Measurements from ENCODE around the gene SLC1A1. TPM values are rescaled to one million over a fixed set of nuclear protein-coding genes. Genes with fewer than 3 reads are reported as not detected.

The SLC1A1 gene
- total and polyA plus RNA-seq, 2 experiments from 2014 or later = 3.7 to 8.2 TPM

DNA sequence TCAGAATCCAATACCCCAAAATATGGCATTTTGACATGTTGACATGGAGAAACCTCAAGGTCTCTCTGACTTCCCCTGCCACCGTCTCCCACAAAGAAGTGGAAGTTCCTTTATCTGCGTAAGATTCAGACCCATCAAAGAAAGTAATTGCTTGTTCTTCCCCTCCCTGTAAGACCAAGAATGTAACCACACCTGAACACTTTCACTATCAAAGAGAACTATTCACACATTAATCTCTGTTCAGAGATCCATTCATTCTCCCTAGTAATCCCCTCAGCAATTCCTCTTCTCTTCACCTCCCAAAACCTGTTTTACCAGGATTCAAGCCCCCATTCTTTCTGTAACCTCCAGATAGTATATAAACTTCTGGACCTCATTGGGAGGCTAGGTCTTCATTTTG, 4.1 kb upstream of the SLC1A1 start:
- Mint-ChIP-seq H3K4me3 (no peak overlapping the region), H3K9me3 (no peaks in the 10 kb centered on the region; the same call in 2 of the 3 replicates), H3K4me1 (peaks cover 10% of the 10 kb centered on the region), H3K27me3 (ENCODE audit: insufficient read depth, low read depth, poor library complexity) (peaks cover 15% of the 10 kb centered on the region), H3K36me3 (ENCODE audit: low read depth) (no peaks in the 10 kb centered on the region; the same call in 2 of the 3 replicates), H3K27ac (no peak overlapping the region)
- DNase-seq (ENCODE audit: low spot score) = peak; percentile 13
- Histone ChIP-seq H3K4me3 (no peak overlapping the region), H3K9me2 (ENCODE audit: insufficient read depth) (no peaks in the 10 kb centered on the region), H3K4me2 (no peak overlapping the region), H3K36me3 (ENCODE audit: insufficient read depth) (no peaks in the 10 kb centered on the region), H3K79me2 (replicated peaks; ENCODE audit: insufficient read depth) (no peaks in the 10 kb centered on the region), H3F3A (replicated peaks; ENCODE audit: low read depth) (0 out of 2 replicates have a peak, but pooled peaks cover under 1% of the 10 kb centered on the region), H3K27me3 (ENCODE audit: insufficient read depth) (peaks cover 32% of the 10 kb centered on the region), H4K20me1 (replicated peaks; ENCODE audit: insufficient read depth) (0 out of 2 replicates have a peak, but pooled peaks cover 2% of the 10 kb centered on the region), H2AFZ (no peak overlapping the region), H3K4me1 (ENCODE audit: insufficient read depth) (peaks cover 8% of the 10 kb centered on the region; the same call in 1 of the 2 replicates), H3K27ac (ENCODE audit: low read depth) (no peak overlapping the region)
- no peak for ATAC-seq
- TF ChIP-seq JUNB (IDR thresholded peaks at IDR 0.05; ENCODE audit: unreplicated experiment) (no peak), STAT1 (IDR thresholded peaks at IDR 0.05; ENCODE audit: unreplicated experiment) (no peak), POLR2AphosphoS5 (IDR thresholded peaks at IDR 0.05; ENCODE audit: low read depth) (no peak), ZNF331 (CRISPR knock-in tag; IDR thresholded peaks at IDR 0.05; ENCODE audit: low read depth) (no peak), EZH2phosphoT487 (IDR thresholded peaks at IDR 0.05; ENCODE audit: unreplicated experiment) (no peak), CREB1 (CRISPR knock-in tag; IDR thresholded peaks at IDR 0.05; ENCODE audit: low read depth) (no peak), EZH2 (IDR thresholded peaks at IDR 0.05; ENCODE audit: low read depth, unreplicated experiment) (no peak), NANOG (IDR thresholded peaks at IDR 0.05; ENCODE audit: borderline replicate concordance) (no peak), ZNF114 (CRISPR knock-in tag; IDR thresholded peaks at IDR 0.05) (no peak)
- TF ChIP-seq, protein P1, sequence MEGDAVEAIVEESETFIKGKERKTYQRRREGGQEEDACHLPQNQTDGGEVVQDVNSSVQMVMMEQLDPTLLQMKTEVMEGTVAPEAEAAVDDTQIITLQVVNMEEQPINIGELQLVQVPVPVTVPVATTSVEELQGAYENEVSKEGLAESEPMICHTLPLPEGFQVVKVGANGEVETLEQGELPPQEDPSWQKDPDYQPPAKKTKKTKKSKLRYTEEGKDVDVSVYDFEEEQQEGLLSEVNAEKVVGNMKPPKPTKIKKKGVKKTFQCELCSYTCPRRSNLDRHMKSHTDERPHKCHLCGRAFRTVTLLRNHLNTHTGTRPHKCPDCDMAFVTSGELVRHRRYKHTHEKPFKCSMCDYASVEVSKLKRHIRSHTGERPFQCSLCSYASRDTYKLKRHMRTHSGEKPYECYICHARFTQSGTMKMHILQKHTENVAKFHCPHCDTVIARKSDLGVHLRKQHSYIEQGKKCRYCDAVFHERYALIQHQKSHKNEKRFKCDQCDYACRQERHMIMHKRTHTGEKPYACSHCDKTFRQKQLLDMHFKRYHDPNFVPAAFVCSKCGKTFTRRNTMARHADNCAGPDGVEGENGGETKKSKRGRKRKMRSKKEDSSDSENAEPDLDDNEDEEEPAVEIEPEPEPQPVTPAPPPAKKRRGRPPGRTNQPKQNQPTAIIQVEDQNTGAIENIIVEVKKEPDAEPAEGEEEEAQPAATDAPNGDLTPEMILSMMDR (conservative IDR thresholded peaks at IDR 0.05; ENCODE audit: low read depth in 2 of 2) = no peak
- TF ChIP-seq, protein P2, sequence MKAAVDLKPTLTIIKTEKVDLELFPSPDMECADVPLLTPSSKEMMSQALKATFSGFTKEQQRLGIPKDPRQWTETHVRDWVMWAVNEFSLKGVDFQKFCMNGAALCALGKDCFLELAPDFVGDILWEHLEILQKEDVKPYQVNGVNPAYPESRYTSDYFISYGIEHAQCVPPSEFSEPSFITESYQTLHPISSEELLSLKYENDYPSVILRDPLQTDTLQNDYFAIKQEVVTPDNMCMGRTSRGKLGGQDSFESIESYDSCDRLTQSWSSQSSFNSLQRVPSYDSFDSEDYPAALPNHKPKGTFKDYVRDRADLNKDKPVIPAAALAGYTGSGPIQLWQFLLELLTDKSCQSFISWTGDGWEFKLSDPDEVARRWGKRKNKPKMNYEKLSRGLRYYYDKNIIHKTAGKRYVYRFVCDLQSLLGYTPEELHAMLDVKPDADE (IDR thresholded peaks at IDR 0.05) = no peak
- TF ChIP-seq, protein P3, sequence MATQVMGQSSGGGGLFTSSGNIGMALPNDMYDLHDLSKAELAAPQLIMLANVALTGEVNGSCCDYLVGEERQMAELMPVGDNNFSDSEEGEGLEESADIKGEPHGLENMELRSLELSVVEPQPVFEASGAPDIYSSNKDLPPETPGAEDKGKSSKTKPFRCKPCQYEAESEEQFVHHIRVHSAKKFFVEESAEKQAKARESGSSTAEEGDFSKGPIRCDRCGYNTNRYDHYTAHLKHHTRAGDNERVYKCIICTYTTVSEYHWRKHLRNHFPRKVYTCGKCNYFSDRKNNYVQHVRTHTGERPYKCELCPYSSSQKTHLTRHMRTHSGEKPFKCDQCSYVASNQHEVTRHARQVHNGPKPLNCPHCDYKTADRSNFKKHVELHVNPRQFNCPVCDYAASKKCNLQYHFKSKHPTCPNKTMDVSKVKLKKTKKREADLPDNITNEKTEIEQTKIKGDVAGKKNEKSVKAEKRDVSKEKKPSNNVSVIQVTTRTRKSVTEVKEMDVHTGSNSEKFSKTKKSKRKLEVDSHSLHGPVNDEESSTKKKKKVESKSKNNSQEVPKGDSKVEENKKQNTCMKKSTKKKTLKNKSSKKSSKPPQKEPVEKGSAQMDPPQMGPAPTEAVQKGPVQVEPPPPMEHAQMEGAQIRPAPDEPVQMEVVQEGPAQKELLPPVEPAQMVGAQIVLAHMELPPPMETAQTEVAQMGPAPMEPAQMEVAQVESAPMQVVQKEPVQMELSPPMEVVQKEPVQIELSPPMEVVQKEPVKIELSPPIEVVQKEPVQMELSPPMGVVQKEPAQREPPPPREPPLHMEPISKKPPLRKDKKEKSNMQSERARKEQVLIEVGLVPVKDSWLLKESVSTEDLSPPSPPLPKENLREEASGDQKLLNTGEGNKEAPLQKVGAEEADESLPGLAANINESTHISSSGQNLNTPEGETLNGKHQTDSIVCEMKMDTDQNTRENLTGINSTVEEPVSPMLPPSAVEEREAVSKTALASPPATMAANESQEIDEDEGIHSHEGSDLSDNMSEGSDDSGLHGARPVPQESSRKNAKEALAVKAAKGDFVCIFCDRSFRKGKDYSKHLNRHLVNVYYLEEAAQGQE (IDR thresholded peaks at IDR 0.05; ENCODE audit: unreplicated experiment) = no peak
- TF ChIP-seq, protein P4, sequence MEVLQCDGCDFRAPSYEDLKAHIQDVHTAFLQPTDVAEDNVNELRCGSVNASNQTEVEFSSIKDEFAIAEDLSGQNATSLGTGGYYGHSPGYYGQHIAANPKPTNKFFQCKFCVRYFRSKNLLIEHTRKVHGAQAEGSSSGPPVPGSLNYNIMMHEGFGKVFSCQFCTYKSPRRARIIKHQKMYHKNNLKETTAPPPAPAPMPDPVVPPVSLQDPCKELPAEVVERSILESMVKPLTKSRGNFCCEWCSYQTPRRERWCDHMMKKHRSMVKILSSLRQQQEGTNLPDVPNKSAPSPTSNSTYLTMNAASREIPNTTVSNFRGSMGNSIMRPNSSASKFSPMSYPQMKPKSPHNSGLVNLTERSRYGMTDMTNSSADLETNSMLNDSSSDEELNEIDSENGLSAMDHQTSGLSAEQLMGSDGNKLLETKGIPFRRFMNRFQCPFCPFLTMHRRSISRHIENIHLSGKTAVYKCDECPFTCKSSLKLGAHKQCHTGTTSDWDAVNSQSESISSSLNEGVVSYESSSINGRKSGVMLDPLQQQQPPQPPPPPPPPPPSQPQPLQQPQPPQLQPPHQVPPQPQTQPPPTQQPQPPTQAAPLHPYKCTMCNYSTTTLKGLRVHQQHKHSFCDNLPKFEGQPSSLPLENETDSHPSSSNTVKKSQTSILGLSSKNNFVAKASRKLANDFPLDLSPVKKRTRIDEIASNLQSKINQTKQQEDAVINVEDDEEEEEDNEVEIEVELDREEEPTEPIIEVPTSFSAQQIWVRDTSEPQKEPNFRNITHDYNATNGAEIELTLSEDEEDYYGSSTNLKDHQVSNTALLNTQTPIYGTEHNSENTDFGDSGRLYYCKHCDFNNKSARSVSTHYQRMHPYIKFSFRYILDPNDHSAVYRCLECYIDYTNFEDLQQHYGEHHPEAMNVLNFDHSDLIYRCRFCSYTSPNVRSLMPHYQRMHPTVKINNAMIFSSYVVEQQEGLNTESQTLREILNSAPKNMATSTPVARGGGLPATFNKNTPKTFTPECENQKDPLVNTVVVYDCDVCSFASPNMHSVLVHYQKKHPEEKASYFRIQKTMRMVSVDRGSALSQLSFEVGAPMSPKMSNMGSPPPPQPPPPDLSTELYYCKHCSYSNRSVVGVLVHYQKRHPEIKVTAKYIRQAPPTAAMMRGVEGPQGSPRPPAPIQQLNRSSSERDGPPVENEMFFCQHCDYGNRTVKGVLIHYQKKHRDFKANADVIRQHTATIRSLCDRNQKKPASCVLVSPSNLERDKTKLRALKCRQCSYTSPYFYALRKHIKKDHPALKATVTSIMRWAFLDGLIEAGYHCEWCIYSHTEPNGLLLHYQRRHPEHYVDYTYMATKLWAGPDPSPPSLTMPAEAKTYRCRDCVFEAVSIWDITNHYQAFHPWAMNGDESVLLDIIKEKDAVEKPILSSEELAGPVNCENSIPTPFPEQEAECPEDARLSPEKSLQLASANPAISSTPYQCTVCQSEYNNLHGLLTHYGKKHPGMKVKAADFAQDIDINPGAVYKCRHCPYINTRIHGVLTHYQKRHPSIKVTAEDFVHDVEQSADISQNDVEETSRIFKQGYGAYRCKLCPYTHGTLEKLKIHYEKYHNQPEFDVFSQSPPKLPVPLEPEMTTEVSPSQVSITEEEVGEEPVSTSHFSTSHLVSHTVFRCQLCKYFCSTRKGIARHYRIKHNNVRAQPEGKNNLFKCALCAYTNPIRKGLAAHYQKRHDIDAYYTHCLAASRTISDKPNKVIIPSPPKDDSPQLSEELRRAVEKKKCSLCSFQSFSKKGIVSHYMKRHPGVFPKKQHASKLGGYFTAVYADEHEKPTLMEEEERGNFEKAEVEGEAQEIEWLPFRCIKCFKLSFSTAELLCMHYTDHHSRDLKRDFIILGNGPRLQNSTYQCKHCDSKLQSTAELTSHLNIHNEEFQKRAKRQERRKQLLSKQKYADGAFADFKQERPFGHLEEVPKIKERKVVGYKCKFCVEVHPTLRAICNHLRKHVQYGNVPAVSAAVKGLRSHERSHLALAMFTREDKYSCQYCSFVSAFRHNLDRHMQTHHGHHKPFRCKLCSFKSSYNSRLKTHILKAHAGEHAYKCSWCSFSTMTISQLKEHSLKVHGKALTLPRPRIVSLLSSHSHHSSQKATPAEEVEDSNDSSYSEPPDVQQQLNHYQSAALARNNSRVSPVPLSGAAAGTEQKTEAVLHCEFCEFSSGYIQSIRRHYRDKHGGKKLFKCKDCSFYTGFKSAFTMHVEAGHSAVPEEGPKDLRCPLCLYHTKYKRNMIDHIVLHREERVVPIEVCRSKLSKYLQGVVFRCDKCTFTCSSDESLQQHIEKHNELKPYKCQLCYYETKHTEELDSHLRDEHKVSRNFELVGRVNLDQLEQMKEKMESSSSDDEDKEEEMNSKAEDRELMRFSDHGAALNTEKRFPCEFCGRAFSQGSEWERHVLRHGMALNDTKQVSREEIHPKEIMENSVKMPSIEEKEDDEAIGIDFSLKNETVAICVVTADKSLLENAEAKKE (CRISPR knock-in tag; IDR thresholded peaks at IDR 0.05) = no peak
